Measurements from ENCODE around the gene FUBP3. TPM values are rescaled to one million over a fixed set of nuclear protein-coding genes. Genes with fewer than 3 reads are reported as not detected.
"Not testable (repeated sequence)": the region's sequence is repeated elsewhere in the genome, so short reads cannot be mapped to it uniquely, and the experiment has no call there.

Gene FUBP3
- total RNA-seq, 1 donor = 18.9 TPM

DNA sequence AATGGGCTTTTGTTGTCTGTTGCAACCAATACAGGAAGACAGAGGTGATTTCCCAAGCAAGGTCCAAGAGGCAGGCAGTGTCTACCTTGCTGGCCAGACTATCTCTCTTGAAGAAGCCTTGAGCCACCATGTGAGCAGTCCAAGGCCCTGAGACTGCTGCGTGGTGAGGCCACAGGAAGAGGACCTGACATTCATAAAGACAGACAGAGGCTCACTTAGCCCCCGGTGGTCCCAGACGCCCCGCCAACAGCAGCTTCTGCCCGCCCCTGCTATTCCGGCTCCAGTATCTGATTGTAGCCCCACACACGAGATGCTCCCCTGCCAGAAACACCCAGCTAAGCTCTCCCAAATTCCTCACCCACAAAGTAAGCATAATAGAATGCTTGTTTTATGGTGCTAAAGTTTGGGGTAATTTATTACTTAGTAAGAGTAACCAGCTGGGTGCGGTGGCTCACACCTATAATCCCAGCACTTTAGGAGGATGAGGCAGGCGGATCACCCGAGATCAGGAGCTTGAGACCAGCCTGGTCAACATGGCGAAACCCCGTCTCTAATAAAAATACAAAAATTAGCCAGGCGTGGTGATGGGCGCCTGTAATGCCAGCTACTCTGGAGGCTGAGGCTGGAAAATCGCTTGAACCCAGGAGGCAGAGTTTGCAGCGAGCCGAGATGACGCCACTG lies 22.8 kb upstream of the FUBP3 start:
- no peak for DNase-seq (ENCODE audit: low read depth in 2 of 3, low spot score in 2 of 3)

DNA sequence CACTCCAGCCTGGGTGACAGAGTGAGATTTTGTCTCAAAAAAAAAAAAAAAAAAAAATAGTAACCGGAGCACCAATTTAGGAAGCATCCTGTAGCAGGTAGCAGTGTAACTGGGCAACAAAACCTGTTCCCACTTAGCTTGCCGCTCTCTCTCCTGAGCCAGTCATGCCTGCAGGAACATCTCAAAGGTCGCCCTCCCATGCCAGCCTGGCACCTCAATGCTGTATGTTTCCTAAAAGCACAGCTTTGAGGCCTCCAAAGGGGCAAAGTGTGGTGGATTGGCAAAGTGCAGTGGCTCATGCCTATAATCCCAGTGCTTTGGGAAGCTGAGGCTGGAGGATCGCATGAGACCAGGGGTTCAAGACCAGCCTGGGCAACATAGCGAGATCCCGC lies 22.3 kb upstream of the FUBP3 start:
- no peak for DNase-seq (ENCODE audit: low read depth in 2 of 3, low spot score in 2 of 3)

DNA sequence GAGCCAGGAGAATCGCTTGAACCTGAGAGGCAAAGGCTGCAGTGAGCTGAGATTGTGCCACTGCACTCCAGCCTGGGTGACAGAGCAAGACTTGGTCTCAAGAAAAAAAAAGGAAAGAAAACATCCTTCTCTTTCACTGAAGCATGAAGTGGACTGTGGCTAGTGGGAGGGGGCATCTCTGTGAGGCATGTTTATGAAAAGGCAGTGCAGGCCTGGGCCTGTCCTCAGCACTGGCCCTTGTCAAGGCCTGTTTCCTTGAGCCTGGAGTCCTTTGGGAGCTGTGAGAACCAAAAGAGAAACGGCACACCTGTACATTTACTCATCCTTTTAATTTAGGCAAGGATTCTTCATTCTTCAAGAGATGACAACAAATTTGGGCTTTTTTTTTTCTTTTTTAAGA lies 18.3 kb upstream of the FUBP3 start:
- no peak for DNase-seq (ENCODE audit: low read depth in 2 of 3, low spot score in 2 of 3)

DNA sequence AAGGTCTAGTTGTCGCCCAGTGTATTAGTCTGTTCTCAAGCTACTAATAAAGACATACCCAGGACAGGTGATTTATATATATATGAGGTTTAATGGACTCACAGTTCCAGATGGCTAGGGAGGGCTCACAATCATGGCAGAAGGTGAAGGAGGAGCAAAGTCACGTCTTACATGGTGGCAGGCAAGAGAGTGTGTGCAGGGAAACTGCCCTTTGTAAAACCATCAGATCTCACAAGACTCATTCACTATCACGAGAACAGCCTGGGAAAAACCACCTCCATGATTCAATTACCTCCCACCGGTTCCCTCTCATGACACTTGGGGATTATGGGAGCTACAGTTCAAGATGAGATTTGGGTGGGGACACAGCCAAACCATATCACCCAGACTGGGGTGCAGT lies 16.9 kb upstream of the FUBP3 start:
- DNase-seq (ENCODE audit: low read depth in 2 of 3, low spot score in 2 of 3) = not testable (repeated sequence)

DNA sequence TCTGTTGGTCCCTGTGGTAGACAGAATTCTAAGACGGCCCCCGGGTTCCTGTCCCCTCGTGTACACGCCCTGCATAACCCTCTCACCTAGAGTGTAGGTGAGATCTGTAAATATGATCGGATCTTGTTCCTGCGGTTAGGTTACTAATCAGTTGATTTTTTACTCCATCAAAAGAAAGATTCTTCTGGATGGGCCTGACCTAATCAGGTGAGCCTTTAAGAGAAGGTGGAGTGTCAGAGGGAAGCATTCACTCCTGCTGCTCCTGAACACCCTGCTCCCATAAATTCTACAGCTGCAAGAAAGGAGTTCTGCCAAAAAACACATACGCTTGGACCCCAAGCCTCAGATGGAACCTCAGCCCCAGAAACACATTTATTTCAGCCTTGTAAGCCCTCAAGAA lies 15.6 kb upstream of the FUBP3 start:
- DNase-seq (ENCODE audit: low read depth in 2 of 3, low spot score in 2 of 3) = no peak

DNA sequence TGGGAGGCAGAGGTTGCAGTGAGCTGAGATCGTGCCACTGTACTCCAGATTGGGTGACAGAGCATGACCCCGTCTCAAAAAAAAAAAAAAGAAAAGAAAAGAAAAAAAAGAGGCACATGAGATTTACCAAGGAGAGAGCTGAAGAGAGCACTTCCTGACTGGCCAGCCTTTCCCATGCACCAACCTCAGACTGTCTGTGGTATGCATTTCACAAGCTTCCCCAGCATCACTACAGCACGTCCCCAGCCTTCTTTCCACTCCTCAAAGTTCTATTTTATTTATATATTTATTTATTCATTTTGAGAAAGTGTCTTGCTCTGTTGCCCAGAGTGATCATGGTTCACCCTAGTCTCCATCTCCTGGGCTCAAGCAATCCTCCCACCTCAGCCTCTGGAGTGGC lies 13.6 kb upstream of the FUBP3 start:
- DNase-seq (ENCODE audit: low read depth in 2 of 3, low spot score in 2 of 3) = no peak

DNA sequence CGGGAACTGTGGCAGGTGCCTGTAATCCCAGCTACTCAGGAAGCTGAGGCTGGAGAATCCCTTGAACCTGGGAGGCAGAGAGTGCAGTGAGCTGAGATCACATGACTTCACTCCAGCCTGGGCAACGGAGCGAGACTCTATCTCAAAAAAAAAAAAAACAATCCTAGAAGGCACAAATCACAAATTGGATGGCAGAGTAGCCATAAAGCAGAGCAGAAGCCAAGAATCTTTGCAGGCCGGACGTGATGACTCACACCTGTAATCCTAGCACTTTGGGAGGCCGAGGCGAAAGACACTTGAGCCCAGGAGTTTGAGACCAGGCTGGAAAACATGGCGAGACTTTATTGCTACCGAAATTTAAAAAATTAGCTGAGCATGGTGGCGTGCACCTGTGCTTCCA lies 9.2 kb upstream of the FUBP3 start:
- DNase-seq (ENCODE audit: low read depth in 2 of 3, low spot score in 2 of 3) = no peak

DNA sequence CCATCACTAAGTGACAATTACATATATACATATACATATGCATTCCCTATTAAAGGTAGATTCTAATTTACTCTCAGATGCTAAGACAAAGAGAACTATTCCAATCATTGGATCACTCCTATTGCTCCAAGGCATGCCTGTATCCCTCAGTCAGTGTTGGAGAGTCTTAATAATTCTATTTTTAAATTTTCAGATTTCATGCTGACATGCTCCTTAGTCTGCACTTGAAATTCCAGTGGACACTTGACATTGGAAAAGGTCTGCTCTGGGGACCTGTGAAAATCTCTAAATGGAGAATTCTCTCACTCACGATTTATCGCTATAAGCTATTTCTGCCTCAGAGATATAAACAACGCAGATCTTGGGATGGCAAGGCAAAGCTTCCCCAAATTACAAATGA lies 3.9 kb upstream of the FUBP3 start:
- no peak for DNase-seq (ENCODE audit: low read depth in 2 of 3, low spot score in 2 of 3)

DNA sequence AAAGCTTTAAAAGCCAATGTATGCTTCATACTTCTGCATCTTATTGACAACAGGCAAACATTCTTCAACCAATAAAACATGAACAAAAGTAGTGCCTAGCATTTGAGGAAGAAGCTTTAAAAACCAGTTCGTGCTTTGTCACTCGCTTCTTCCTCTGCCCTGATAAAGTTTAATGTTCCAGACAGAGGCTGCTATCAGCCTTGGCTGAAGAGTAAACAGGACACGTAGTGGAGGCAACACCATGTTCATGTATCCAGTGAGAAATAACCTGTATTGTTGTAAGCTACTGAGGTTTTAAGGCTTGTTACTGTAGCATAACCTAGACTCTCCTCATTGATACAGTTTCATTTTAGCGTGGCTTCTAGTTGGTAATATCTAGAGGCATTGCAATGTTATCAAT lies 3.2 kb upstream of the FUBP3 start:
- peak in 1 of 3 donors; percentile 32 for DNase-seq (ENCODE audit: low read depth in 2 of 3, low spot score in 2 of 3)

DNA sequence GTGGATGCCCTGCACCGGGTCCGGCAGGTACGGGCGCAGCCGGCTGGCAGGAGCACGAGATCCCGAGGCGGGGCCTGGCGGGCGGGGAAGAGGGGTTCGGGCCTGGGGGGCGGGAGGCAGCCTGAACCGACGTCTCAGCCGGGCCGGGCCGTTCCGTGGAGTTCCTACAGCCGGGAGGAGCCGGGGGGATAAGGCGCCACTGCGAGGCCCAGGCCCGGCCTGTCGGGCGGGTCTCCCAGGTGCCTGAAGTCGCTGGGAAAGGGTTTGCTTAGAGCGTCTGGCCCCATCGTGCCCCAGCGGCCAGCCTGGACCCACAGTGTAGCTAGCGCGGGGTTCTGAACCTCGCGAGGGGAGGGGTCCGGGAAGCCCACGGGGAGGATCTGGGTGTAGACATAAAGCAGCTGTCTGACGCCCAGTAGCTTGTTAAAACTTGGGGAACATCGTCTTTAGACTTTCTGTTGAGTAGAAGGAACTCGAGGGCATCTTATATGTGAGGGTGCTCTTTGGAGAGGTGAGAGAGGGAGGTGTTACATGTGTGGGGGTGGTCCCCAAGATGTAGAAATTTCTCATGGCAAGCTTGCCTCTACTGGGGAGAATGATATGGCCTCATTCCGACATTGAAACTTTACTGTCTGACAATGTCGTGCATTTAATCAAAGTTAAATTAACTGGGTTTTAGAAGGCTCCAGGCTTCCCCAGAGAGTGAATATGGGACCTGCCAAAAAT lies 524 bp downstream of the FUBP3 start:
- peak in 2 of 3 donors; percentile 37 to 42 for DNase-seq (ENCODE audit: low read depth in 2 of 3, low spot score in 2 of 3)

DNA sequence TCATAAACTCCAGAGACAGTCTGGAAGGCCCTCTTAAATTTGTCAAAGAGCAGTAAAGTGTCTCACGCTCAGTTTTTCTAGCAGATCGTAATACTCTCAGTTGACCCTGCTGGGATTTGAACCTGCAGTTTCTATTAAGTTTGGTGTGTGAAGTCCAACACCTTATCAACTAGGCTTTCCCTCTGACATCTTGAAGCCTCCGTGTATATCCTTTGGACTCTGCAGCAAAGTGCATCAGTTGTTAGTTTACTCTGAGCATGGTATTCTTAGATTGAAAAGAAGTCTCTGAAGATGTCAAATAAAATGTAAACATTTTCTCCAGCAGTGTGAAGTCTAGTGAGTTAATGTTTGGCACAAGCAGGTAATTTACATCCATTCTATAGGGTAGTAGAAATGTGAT lies 2.4 kb downstream of the FUBP3 start:
- no peak for DNase-seq (ENCODE audit: low read depth in 2 of 3, low spot score in 2 of 3)

DNA sequence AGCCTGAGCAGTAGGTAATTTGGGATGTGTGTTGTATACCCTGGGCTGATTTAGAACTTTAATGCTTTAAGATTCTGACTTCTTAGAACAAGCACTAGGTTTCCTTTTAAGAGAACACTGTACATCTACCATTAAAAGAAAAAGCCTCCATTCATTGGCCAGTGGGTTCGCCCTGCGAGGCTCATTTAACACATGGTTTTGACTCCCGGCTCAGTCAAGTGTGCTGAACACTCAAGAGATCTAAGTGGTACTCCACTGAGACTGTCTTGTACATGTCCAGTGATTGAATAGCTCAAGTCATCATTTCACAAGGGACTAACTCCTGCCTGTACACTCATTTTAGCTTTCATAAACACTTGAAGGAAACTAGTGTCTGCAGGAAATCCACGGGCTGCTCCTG lies 3.9 kb downstream of the FUBP3 start:
- DNase-seq (ENCODE audit: low read depth in 2 of 3, low spot score in 2 of 3) = no peak

DNA sequence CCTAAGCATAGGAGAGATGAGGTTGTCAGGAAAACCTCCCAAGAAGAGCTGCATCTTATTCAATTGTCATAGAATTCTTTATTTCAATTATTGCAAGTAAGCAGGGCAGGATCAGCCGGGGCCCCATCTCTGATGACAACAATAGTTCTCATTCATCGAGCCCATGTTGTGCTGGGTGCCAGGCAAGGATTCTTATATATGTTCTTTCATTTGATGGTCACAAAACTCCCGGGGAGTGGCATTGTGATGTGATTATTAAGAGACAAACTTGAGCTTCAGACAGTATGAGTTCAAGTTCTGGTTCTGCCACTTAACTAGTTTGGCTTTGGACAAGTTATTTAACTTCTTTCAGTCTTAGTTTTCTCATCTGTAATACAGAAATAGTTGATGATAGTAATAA lies 8.5 kb downstream of the FUBP3 start:
- no peak for DNase-seq (ENCODE audit: low read depth in 2 of 3, low spot score in 2 of 3)

DNA sequence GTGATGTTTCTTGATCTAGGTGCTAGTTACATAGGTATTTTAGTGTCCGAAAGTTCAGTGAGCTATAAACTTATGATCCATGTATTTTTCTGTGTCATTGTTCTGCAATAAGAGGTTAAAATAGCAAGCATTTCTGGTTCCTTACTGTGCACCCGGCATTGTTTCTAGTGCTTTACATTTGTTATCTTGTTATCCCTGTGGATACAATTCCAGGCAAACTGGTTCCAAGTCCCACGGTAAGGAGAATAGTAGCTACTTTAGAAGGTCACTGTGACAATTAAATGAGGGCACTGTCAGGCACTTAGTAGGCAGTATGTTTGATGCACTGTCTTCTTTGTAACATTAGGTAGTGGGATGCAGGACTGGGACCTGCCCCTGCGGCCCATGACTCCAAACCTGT lies 9.0 kb downstream of the FUBP3 start:
- DNase-seq (ENCODE audit: low read depth in 2 of 3, low spot score in 2 of 3) = no peak

DNA sequence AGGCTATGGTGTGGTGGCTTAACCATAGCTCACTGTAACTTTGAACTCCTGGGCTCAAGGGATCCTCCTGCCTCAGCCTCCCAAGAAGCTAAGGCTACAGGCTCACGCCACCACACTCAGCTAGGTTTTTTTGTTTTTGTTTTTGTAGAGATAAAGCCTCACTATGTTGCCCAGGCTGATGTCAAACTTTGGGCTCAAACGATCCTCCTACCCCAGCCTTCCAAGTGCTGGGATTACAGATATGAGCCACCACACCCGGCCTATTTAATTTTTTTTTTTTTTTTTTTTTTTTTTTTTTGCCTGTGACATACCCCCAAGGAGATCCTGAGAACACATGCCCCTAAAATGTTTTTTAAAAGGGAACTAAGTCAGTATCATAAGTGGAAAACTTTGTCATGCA lies 10.4 kb downstream of the FUBP3 start:
- DNase-seq (ENCODE audit: low read depth in 2 of 3, low spot score in 2 of 3) = no peak

DNA sequence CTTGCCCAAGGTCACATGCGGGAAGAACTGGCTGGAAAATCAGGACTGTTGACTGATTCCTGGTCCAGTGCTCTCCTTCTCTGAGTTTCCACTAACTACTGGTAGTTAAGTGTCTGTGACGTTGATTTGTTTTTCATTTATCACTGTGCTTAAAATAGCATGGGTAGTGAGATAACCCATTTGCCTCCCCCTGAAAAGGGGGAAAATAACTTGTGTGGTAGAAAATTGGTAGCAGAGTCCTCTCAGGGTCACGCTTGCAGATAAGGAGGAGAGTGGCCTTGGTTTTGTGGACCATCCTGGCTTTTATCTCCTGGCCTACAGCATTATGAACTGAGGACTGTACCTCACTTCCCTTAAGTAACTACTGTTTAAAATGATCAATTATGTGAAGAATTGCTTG lies 10.9 kb downstream of the FUBP3 start:
- no peak for DNase-seq (ENCODE audit: low read depth in 2 of 3, low spot score in 2 of 3)

DNA sequence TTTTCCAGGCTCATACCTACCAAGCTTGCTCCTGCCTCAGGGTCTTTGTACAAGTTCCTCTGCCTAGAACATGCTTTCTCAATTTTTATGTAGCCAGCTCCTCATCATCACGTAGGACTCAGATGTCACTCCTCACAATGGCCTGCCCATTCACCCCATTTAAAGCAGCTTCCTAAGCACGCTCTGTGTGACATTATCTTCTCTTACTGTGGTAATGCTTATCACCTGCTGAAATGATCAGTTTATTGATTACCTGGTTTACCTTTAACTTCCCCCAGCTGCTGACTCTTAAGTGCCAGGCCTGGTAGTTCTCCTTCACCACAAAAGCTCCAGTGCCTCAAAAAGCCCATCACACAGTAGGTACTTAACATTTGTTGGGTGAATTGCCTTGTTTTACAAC lies 13.6 kb downstream of the FUBP3 start:
- DNase-seq (ENCODE audit: low read depth in 2 of 3, low spot score in 2 of 3) = no peak

DNA sequence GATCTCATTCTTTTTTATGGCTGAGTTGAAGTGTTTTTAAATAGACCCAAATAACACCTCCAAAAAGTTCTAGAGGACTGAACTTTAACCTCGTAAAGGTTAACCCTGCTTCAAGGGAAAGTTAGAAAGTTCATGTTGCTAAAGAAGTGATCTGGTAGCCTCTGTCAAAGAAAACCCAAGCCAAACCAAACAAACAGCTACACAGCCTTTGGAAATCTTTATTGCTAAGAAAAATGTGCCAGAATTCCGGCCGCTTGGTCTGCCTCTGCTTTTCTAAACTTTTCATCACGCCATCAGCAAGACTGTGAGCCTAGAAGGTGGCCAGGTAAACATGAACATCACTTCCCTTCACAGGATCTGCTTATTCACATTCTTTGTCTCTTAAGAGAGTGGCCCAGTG lies 17.9 kb downstream of the FUBP3 start:
- DNase-seq (ENCODE audit: low read depth in 2 of 3, low spot score in 2 of 3) = no peak

DNA sequence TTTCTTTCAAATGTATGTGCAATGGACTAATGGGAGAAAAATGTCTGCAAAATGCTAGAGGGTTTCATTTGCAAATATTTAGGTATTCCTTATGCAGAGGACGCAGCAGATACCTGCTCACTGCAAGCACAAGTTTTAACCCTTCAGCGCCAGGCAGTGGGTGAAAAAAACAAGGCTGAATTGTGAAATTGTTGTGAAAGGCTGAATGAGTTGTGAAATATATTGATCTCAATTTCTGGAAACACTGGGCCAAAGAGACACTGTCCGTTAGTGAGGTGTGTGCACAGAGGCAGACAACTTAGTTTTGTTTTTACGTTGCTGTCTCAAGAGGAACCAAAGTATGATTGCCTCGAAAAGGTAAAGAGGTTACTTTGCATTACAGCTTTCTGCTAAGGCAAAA lies 18.8 kb downstream of the FUBP3 start:
- DNase-seq (ENCODE audit: low read depth in 2 of 3, low spot score in 2 of 3) = no peak

DNA sequence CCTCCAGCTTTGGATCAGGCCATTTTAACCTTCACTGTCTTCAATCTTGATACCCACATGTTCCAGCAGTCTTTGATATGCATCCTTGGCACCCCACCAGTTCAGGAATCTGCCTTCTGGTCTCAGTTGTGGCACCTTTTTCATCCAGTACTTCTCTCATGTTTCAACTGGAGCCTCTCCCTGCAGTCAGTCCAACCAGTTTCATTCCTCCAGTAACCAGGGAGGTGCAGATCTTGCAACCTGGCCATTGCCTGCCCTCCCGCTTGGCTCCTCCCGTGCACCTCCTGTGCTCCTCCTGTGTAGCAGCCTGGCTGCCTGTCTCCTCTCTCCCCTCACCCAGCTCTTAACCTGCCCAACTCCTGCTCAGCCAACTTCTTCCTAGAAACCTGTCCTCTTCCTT lies 20.2 kb downstream of the FUBP3 start:
- no peak for DNase-seq (ENCODE audit: low read depth in 2 of 3, low spot score in 2 of 3)

DNA sequence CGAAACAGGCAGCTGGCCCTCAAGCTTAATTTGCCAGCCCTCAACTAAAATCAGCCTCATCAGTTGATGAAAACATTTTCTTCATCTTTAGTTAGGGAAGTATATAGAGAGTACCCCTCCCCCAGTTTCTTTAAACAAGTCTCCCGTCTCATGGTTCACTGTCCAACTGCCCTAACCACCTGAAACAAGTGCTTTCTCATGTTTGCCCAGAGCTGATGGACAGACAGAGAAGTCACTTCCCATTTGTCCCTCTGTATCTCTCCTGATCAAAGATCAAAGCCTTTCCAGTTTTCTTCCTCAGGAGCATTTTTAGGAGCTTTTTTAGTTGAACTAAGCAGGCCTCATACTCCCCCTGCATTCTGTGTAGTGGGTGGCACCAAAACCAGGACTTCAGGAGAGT lies 21.7 kb downstream of the FUBP3 start:
- DNase-seq (ENCODE audit: low read depth in 2 of 3, low spot score in 2 of 3) = no peak

DNA sequence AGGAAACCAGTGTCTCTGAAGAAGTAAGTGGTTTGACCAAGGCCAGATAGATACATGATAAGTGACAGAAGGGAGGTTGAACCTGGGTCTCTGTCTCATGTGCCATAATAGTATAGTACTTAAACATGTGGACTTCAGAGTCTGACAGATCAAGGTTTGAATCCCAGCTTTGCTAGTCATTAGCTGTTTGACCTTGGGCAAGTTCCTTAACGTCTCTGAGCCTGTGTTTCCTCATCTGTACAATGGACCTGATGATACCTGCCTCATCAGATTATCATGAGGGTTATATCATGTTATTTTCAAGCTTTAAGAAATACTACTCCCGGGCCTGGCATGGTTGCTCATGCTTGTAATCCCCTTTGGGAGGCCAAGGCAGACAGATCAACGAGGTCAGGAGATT lies 24.9 kb downstream of the FUBP3 start:
- no peak for DNase-seq (ENCODE audit: low read depth in 2 of 3, low spot score in 2 of 3)

Measured in hematopoietic multipotent progenitor cell (in vitro differentiated cells).